Endothelial cell of umbilical vein (primary cell): ENCODE measurements around the gene ATP9B. TPM values are rescaled to one million over a fixed set of nuclear protein-coding genes. Genes with fewer than 3 reads are reported as not detected.
A peak's percentile ranks its signal among the peaks of the same experiment; 100 is the strongest.

Experiments used
- BruUV-seq: library from RNA; stranded (reverse); fragments of 400-500 nt; replicated peaks from 2 replicates; lab custom pipeline; 2021; lab: Mats Ljungman, UMichigan
- CTCF ChIA-PET: fragments of 300-600, 350-600 bp; sonication (Branson Sonifier 250); formaldehyde crosslinking; loops from one replicate; lab custom pipeline; 2021; ENCODE audit warnings: antibody characterized with exemption, inconsistent platforms; lab: Charles Lee
- POLR2A ChIA-PET: fragments of 300-600, 350-600 bp; sonication (Branson Sonifier 250); formaldehyde crosslinking; loops from one replicate; lab custom pipeline; 2021; ENCODE audit warnings: antibody characterized with exemption, inconsistent platforms; lab: Charles Lee
- DNase-seq: peaks from one replicate; pipeline ENCODE4 v3.0.0-alpha.2; 2011; ENCODE audit warnings: low read depth, low spot score
- FAIRE-seq: peaks from 2 replicates; lab custom pipeline; 2011; peaks lifted over from hg19 to GRCh38; lab: Jason Lieb, UNC
- H2AFZ ChIP-seq: 2 replicates; pipeline ENCODE4 v1.6.0; 2012; ENCODE audit warnings: low read depth, low read length, control low read depth, inconsistent platforms
- H3K27ac ChIP-seq: 2 replicates; pipeline ENCODE4 v1.5.1; 2011; ENCODE audit warnings: low read depth, mild to moderate bottlenecking, control low read depth, low read length, moderate library complexity; ENCODE audit not compliant: insufficient read depth
- H3K27me3 ChIP-seq, 2 experiments: 2 replicates each; pipeline versions ENCODE4 v1.6.0 to v1.6.1; 2011; ENCODE audit warnings: low read length in 2 of 2, mixed read lengths in 1 of 2; ENCODE audit not compliant: control insufficient read depth in 2 of 2, insufficient read depth in 2 of 2
- H3K36me3 ChIP-seq, 2 experiments: 2 replicates in 1 of 2; 3 replicates in 1 of 2; pipeline ENCODE4 v1.5.1; 2011; ENCODE audit warnings: low read length in 2 of 2, mild to moderate bottlenecking in 1 of 2, moderate library complexity in 1 of 2; ENCODE audit not compliant: control insufficient read depth in 2 of 2, insufficient read depth in 2 of 2; ENCODE audit errors: extremely low read depth in 1 of 2
- H3K4me1 ChIP-seq: 3 replicates; pipeline ENCODE4 v1.5.1; 2011; ENCODE audit warnings: mild to moderate bottlenecking, low read length; ENCODE audit not compliant: control insufficient read depth, insufficient read depth; ENCODE audit errors: extremely low read depth
- H3K4me2 ChIP-seq: 2 replicates; pipeline ENCODE4 v1.6.1; 2011; ENCODE audit warnings: low read length, control low read depth, mixed read lengths; ENCODE audit not compliant: insufficient read depth
- H3K4me3 ChIP-seq, 3 experiments: fragments of 200-600 bp in 1 of 3; sonication (generic), shearing (Covaris generic) in 1 of 3; replicated peaks in 1 of 3; 2 replicates each; pipeline ENCODE4 v1.5.1; 2011 to 2016; ENCODE audit warnings: control low read depth in 3 of 3, low read length in 3 of 3, mild to moderate bottlenecking in 2 of 3, inconsistent platforms in 1 of 3, low read depth in 1 of 3, moderate library complexity in 1 of 3; ENCODE audit not compliant: insufficient read depth in 1 of 3
- H3K79me2 ChIP-seq: 2 replicates; pipeline ENCODE4 v1.6.0; 2012; ENCODE audit warnings: low read length, inconsistent platforms; ENCODE audit not compliant: control insufficient read depth, insufficient read depth
- H3K9ac ChIP-seq: replicated peaks from 2 replicates; pipeline ENCODE3; 2011; ENCODE audit warnings: low read length, control low read depth; ENCODE audit not compliant: insufficient read depth; ENCODE audit errors: extremely low read depth
- H3K9me1 ChIP-seq: replicated peaks from 3 replicates; pipeline ENCODE4 v1.6.0; 2011; ENCODE audit warnings: mild to moderate bottlenecking, low read length; ENCODE audit not compliant: control insufficient read depth, insufficient read depth; ENCODE audit errors: extremely low read depth
- H3K9me3 ChIP-seq: replicated peaks from 2 replicates; pipeline ENCODE4 v1.5.1; 2012; ENCODE audit warnings: low read length, inconsistent platforms; ENCODE audit not compliant: control insufficient read depth, insufficient read depth
- H4K20me1 ChIP-seq: replicated peaks from 2 replicates; pipeline ENCODE3; 2011; ENCODE audit warnings: mild to moderate bottlenecking, low read length; ENCODE audit not compliant: control insufficient read depth, insufficient read depth; ENCODE audit errors: extremely low read depth
- EZH2 ChIP-seq: IDR thresholded peaks from 2 replicates; pipeline ENCODE4 v1.6.1; 2012; ENCODE audit warnings: borderline replicate concordance, low read depth, mild to moderate bottlenecking, moderate library complexity, low read length, inconsistent platforms; ENCODE audit not compliant: severe bottlenecking
- GATA2 ChIP-seq: IDR thresholded peaks from 2 replicates; pipeline ENCODE4 v1.7.0; 2011; ENCODE audit warnings: low read depth, mild to moderate bottlenecking, moderate library complexity, mixed read lengths, low read length; ENCODE audit not compliant: insufficient read length, insufficient read depth
- dilution Hi-C: fragments of 300-500 bp; cut with MboI; formaldehyde crosslinking; loops from one replicate; pipeline ENCODE4 v1.15.0; 2019; ENCODE audit warnings: low sequenced_read_pairs; ENCODE audit not compliant: extremely low pct_ligation_motif_present
- intact Hi-C: fragments of 100-400 bp; cut with micrococcal nuclease; formaldehyde crosslinking; loops from one replicate; pipeline ENCODE4 v1.10.0; 2022
- polyA plus RNA-seq, 4 experiments: library from polyadenylated mRNA; depleted of rRNA in 3 of 4; stranded (reverse) in 3 of 4; unstranded in 1 of 4; fragments of >200 nt; gene quantifications; 2 replicates each; pipeline versions ENCODE4 v1.2.1 to v1.2.3, GENCODE V29; 2011 to 2012; ENCODE audit warnings: missing spikeins in 1 of 4
- total RNA-seq: library from RNA; stranded (reverse); gene quantifications from 2 replicates; pipeline ENCODE4 v1.2.3, GENCODE V29; 2021
- TF ChIP-seq, protein P1 (sequence below), 2 donors: IDR thresholded peaks; 1 replicate in 1 of 2; 2 replicates in 1 of 2; pipeline ENCODE4 v1.5.1; 2011; ENCODE audit warnings: low read length in 2 of 2, mild to moderate bottlenecking in 2 of 2, moderate library complexity in 2 of 2, control low read depth in 1 of 2, inconsistent platforms in 1 of 2, low read depth in 1 of 2; ENCODE audit not compliant: insufficient read depth in 1 of 2; ENCODE audit errors: extremely low read depth in 1 of 2

Gene ATP9B
- total and polyA plus RNA-seq, 2 donors (not counting 3 experiments of a cell fraction or from before 2014, with no cell fraction given), result 14.6 to 18.2 TPM

DNA sequence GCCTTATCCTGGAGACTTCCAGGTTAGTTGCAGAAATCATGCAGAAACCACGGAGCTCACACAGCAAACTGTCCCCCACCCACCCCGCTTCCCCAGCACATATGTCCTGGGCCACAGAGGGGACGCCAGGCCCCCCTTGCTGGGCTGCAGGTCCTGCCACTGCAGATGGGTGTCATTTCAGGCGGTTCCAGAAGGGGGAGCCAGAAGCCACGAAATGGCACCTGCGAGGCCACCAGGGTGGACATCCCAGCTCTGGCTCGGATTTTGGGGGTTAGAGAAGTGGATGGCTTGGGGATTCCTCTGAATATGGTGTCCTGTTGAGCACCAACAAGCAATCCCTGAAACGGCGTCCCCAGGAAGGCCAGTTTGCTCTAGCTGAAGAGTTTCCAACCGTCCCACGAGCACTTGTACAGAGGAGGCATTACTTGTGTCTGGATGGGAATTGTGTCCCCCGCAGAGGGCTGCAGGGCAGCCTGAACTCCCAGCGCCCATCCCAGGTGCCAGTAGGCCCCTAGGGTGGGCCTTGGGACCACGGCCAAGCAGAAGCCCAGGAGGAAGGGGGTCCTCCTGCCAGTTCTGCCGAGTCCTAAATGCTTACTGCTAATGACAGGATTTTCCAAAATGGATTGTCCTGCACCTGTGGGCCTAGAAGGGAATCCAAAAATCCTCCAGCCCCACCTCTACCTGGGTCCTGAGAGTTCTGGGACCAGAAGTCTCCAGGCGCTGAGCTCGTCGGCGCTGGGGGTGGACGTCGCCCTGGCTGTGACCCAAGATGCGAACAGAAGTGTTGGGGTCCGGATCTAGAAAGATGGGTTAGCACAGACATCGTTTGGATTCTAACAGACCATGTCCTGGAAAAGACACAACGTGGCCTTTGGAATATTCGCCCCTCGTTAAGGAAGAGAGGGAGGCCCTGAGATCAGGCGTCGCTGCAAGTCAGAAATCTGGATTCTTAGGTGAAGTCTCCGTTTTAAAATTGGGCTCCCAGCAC lies 311.9 kb downstream of the ATP9B start:
- no TSS peak for BruUV-seq
- Histone ChIP-seq H3K36me3 (no peaks in the 10 kb centered on the region), H3K4me1 (no peaks in the 10 kb centered on the region), H4K20me1 (no peaks in the 10 kb centered on the region), H2AFZ (no peak overlapping the region), H3K27me3 (no peaks in the 10 kb centered on the region), H3K4me2 (no peak overlapping the region), H3K27ac (no peak overlapping the region), H3K4me3 (no peak overlapping the region), H3K9me1 (no peaks in the 10 kb centered on the region), H3K79me2 (no peaks in the 10 kb centered on the region), H3K9ac (no peak overlapping the region), H3K9me3 (no peaks in the 10 kb centered on the region)
- ChIA-PET CTCF (interaction anchor here (0.6 to 6.3 kb wide), 16 partner anchors 10 to 300 kb away, joined by 3 to 62 read pairs (median 5); no protein-coding TSS in a partner anchor), POLR2A (no interaction called here)
- intact Hi-C loops, result loop anchor here (1.0 to 10.0 kb wide), 2 partner anchors 147 to 654 kb away; partner anchors contain the start of gene RBFA
- dilution Hi-C loops, result no loop called here
- FAIRE-seq (peak; percentile 90), DNase-seq (peak; percentile 59)
- TF ChIP-seq GATA2, result no peak
- no peak for TF ChIP-seq EZH2
- TF ChIP-seq, protein P1, sequence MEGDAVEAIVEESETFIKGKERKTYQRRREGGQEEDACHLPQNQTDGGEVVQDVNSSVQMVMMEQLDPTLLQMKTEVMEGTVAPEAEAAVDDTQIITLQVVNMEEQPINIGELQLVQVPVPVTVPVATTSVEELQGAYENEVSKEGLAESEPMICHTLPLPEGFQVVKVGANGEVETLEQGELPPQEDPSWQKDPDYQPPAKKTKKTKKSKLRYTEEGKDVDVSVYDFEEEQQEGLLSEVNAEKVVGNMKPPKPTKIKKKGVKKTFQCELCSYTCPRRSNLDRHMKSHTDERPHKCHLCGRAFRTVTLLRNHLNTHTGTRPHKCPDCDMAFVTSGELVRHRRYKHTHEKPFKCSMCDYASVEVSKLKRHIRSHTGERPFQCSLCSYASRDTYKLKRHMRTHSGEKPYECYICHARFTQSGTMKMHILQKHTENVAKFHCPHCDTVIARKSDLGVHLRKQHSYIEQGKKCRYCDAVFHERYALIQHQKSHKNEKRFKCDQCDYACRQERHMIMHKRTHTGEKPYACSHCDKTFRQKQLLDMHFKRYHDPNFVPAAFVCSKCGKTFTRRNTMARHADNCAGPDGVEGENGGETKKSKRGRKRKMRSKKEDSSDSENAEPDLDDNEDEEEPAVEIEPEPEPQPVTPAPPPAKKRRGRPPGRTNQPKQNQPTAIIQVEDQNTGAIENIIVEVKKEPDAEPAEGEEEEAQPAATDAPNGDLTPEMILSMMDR (IDR thresholded peaks at IDR 0.05; ENCODE audit: extremely low read depth in 1 of 2, insufficient read depth in 1 of 2, low read depth in 1 of 2, low read length in 2 of 2), result peak; percentile 71 to 88
